HepG2 (cell line): Measurements from ENCODE around the gene UGCG. TPM values are rescaled to one million over a fixed set of nuclear protein-coding genes. Genes with fewer than 3 reads are reported as not detected.

Experiments
- ATAC-seq: fragments of 200-7000 bp; cut with Tn5 transposase; 3 replicates; pipeline ENCODE4 v1.9.1; 2020; ENCODE audit warnings: mild to moderate bottlenecking, moderate library complexity
- BruUV-seq: library from RNA; stranded (reverse); fragments of 400-500 nt; replicated peaks from 2 replicates; lab custom pipeline; 2021; lab: Mats Ljungman, UMichigan
- CTCF ChIA-PET: fragments of 300-600 bp; formaldehyde crosslinking; extraction: SDS; loops from one replicate; lab custom pipeline; 2021; ENCODE audit warnings: low total read pairs, inconsistent platforms, low intra/inter-chr PET ratio; lab: Yijun Ruan, JAX
- POLR2A ChIA-PET: fragments of 350-600 bp; sonication (Branson Sonifier 250); formaldehyde crosslinking; loops from one replicate; lab custom pipeline; 2020; ENCODE audit warnings: antibody characterized with exemption, inconsistent platforms; lab: Yijun Ruan, JAX
- DNase-seq: peaks from one replicate; pipeline ENCODE4 v3.0.0-alpha.2; 2015; ENCODE audit warnings: low spot score
- FAIRE-seq: peaks from 3 replicates; lab custom pipeline; 2011; peaks lifted over from hg19 to GRCh38; lab: Jason Lieb, UNC
- H2AFZ ChIP-seq: one replicate; pipeline ENCODE4 v1.6.1; 2011; ENCODE audit warnings: low read length, inconsistent platforms
- H3K27ac ChIP-seq: fragments of 300-600 bp; 3 replicates; pipeline ENCODE4 v1.8.0; 2011; ENCODE audit warnings: mixed run types, mild to moderate bottlenecking, mixed read lengths, low read length, inconsistent platforms; ENCODE audit not compliant: insufficient read depth; ENCODE audit errors: extremely low read length
- H3K27me3 ChIP-seq, 2 experiments: fragments of 200-600 bp in 1 of 2; 2 replicates in 1 of 2; 3 replicates in 1 of 2; pipeline versions ENCODE4 v1.6.0 to v1.8.0; 2011; ENCODE audit warnings: low read length in 2 of 2, mild to moderate bottlenecking in 2 of 2, moderate library complexity in 2 of 2, inconsistent platforms in 1 of 2; ENCODE audit not compliant: insufficient read depth in 2 of 2, control insufficient read depth in 1 of 2
- H3K36me3 ChIP-seq, 2 experiments: fragments of 200-600 bp in 1 of 2; replicated peaks in 1 of 2; 2 replicates in 1 of 2; 3 replicates in 1 of 2; pipeline versions ENCODE4 v1.5.1 to v1.8.0; 2011; ENCODE audit warnings: low read length in 2 of 2, inconsistent platforms in 1 of 2; ENCODE audit not compliant: insufficient read depth in 2 of 2, control insufficient read depth in 1 of 2
- H3K4me1 ChIP-seq: 2 replicates; pipeline ENCODE4 v1.5.1; 2012; ENCODE audit warnings: low read length, inconsistent platforms; ENCODE audit not compliant: insufficient read depth
- H3K4me2 ChIP-seq: 2 replicates; pipeline ENCODE4 v1.6.0; 2011; ENCODE audit warnings: low read depth, low read length, inconsistent platforms
- H3K4me3 ChIP-seq, 3 experiments: fragments of 200-600 bp in 1 of 3; sonication (generic), shearing (Covaris generic) in 1 of 3; replicated peaks in 1 of 3; 2 replicates each; pipeline ENCODE4 v1.5.1; 2011 to 2016; ENCODE audit warnings: low read length in 3 of 3, inconsistent platforms in 2 of 3, low read depth in 2 of 3, mild to moderate bottlenecking in 2 of 3, control low read depth in 1 of 3, mixed read lengths in 1 of 3; ENCODE audit not compliant: insufficient read depth in 1 of 3
- H3K79me2 ChIP-seq: one replicate; pipeline ENCODE4 v1.6.1; 2011; ENCODE audit warnings: low read length, inconsistent platforms; ENCODE audit not compliant: insufficient read depth
- H3K9ac ChIP-seq: 2 replicates; pipeline ENCODE4 v1.6.0; 2011; ENCODE audit warnings: mild to moderate bottlenecking, low read depth, low read length, inconsistent platforms; ENCODE audit not compliant: insufficient read depth
- H3K9me3 ChIP-seq: 2 replicates; pipeline ENCODE4 v1.5.1; 2012; ENCODE audit warnings: mild to moderate bottlenecking, low read length
- H4K20me1 ChIP-seq: 2 replicates; pipeline ENCODE4 v1.6.0; 2011; ENCODE audit warnings: inconsistent platforms, mild to moderate bottlenecking, low read length, moderate library complexity; ENCODE audit not compliant: insufficient read depth
- IRF2 ChIP-seq: IDR thresholded peaks from 2 replicates; pipeline ENCODE4 v1.6.1; 2018; ENCODE audit warnings: missing genetic modification reagents, missing compliant biosample characterization
- NFIC ChIP-seq: IDR thresholded peaks from 2 replicates; pipeline ENCODE4 v1.6.1; 2012; ENCODE audit warnings: mild to moderate bottlenecking, low read length, inconsistent platforms
- SAP130 ChIP-seq: IDR thresholded peaks from 2 replicates; pipeline ENCODE4 v1.6.1; 2016; ENCODE audit warnings: low read depth
- SNRNP70 ChIP-seq: fragments of 200-400 bp; formaldehyde crosslinking; IDR thresholded peaks from 2 replicates; pipeline ENCODE4 v1.6.1; 2017; ENCODE audit warnings: mild to moderate bottlenecking, low read depth, low read length, moderate library complexity
- STAT5B ChIP-seq: sonication (generic); formaldehyde crosslinking; IDR thresholded peaks from 2 replicates; pipeline ENCODE4 v1.4.0; 2020; ENCODE audit warnings: missing genetic modification reagents
- ZNF776 ChIP-seq: sonication (generic); formaldehyde crosslinking; IDR thresholded peaks from 2 replicates; pipeline ENCODE4 v1.4.0; 2020; ENCODE audit warnings: mild to moderate bottlenecking, missing genetic modification reagents
- WGBS: methylation state at CpG from one replicate; pipeline ENCODE4 v1.1.6; 2017; ENCODE audit warnings: low lambda C conversion rate; 5-methylcytosine and 5-hydroxymethylcytosine counted together
- in situ Hi-C: cut with HindIII; loops from 2 replicates; pipeline ENCODE4 v1.10.0; 2017; ENCODE audit warnings: low pct_unique_long_range_greater_than_20kb; ENCODE audit not compliant: extremely low pct_ligation_motif_present
- intact Hi-C: fragments of 100-400 bp; cut with micrococcal nuclease; formaldehyde crosslinking; loops from one replicate; pipeline ENCODE4 v1.10.0; 2022; ENCODE audit not compliant: unreplicated experiment
- polyA plus RNA-seq, 8 experiments: library from polyadenylated mRNA; depleted of rRNA in 3 of 8; stranded (reverse) in 7 of 8; unstranded in 1 of 8; fragments of >200 nt; fragmentation: Illumina TruSeq in 4 of 8; extraction: Trizol in 4 of 8; gene quantifications; 2 replicates each; pipeline versions ENCODE4 v1.2.1 to v1.2.3, GENCODE V29; 2011 to 2016; ENCODE audit warnings: low read depth in 4 of 8, missing spikeins in 1 of 8, mixed read lengths in 1 of 8; ENCODE audit not compliant: insufficient read depth in 1 of 8
- total RNA-seq, 5 experiments: library from RNA; depleted of rRNA; stranded (reverse); fragments of >200 nt; fragmentation: Illumina TruSeq; extraction: Trizol; gene quantifications; 2 replicates each; pipeline ENCODE4 v1.2.3, GENCODE V29; 2016; ENCODE audit warnings: low read depth in 1 of 5
- TF ChIP-seq, protein P1 (sequence below): fragments of 450-650 bp; IDR thresholded peaks from 2 replicates; pipeline ENCODE4 v1.6.1; 2016
- TF ChIP-seq, protein P2 (sequence below): sonication (generic); formaldehyde crosslinking; IDR thresholded peaks from 2 replicates; pipeline ENCODE4 v1.5.1; 2020; ENCODE audit warnings: mild to moderate bottlenecking, missing genetic modification reagents, moderate library complexity
- TF ChIP-seq, protein P3 (sequence below): IDR thresholded peaks from 2 replicates; pipeline ENCODE4 v1.6.1; 2012; ENCODE audit warnings: low read length, improper control_type of control experiment

UGCG gene
- total and polyA plus RNA-seq, 2 of the 13 experiments (the other 11 are each of a cell fraction or from before 2014, with no cell fraction given) = 10.5 to 13.9 TPM

DNA sequence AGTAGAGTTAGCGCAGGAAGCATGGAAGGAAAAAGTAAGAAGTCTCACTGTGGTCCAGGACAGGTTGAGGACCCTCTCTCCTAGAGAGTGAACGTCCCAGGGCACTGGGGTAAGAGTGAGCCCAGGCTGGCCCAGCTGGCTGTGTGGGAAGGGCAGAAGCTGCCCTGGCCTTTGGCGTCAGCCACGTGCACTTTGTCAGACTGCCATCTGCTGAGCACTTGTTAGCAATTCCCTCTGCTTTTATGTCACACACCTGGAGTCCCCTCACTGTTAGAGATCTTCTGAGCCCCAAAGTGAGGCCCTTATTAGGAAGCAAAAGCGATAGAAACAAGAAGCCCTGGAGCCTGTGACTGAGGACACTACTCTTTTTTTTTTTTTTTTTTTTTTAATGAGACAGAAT is 79.1 kb downstream of the UGCG start (continued):
- TF ChIP-seq IRF2 (CRISPR knock-in tag) (0 out of 2 replicates have a peak, but pooled peaks have one; percentile 25), ZNF776 (CRISPR knock-in tag) (no peak), SNRNP70 (no peak), SAP130 (CRISPR knock-in tag) (peak; percentile 32; the same call in 1 of the 2 replicates)
- TF ChIP-seq, protein P1, sequence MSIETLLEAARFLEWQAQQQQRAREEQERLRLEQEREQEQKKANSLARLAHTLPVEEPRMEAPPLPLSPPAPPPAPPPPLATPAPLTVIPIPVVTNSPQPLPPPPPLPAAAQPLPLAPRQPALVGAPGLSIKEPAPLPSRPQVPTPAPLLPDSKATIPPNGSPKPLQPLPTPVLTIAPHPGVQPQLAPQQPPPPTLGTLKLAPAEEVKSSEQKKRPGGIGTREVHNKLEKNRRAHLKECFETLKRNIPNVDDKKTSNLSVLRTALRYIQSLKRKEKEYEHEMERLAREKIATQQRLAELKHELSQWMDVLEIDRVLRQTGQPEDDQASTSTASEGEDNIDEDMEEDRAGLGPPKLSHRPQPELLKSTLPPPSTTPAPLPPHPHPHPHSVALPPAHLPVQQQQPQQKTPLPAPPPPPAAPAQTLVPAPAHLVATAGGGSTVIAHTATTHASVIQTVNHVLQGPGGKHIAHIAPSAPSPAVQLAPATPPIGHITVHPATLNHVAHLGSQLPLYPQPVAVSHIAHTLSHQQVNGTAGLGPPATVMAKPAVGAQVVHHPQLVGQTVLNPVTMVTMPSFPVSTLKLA = peak; percentile 45; the same call in 1 of the 2 replicates
- TF ChIP-seq, protein P2, sequence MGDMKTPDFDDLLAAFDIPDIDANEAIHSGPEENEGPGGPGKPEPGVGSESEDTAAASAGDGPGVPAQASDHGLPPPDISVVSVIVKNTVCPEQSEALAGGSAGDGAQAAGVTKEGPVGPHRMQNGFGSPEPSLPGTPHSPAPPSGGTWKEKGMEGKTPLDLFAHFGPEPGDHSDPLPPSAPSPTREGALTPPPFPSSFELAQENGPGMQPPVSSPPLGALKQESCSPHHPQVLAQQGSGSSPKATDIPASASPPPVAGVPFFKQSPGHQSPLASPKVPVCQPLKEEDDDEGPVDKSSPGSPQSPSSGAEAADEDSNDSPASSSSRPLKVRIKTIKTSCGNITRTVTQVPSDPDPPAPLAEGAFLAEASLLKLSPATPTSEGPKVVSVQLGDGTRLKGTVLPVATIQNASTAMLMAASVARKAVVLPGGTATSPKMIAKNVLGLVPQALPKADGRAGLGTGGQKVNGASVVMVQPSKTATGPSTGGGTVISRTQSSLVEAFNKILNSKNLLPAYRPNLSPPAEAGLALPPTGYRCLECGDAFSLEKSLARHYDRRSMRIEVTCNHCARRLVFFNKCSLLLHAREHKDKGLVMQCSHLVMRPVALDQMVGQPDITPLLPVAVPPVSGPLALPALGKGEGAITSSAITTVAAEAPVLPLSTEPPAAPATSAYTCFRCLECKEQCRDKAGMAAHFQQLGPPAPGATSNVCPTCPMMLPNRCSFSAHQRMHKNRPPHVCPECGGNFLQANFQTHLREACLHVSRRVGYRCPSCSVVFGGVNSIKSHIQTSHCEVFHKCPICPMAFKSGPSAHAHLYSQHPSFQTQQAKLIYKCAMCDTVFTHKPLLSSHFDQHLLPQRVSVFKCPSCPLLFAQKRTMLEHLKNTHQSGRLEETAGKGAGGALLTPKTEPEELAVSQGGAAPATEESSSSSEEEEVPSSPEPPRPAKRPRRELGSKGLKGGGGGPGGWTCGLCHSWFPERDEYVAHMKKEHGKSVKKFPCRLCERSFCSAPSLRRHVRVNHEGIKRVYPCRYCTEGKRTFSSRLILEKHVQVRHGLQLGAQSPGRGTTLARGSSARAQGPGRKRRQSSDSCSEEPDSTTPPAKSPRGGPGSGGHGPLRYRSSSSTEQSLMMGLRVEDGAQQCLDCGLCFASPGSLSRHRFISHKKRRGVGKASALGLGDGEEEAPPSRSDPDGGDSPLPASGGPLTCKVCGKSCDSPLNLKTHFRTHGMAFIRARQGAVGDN (CRISPR knock-in tag) = peak; percentile 41; the same call in 1 of the 2 replicates

DNA sequence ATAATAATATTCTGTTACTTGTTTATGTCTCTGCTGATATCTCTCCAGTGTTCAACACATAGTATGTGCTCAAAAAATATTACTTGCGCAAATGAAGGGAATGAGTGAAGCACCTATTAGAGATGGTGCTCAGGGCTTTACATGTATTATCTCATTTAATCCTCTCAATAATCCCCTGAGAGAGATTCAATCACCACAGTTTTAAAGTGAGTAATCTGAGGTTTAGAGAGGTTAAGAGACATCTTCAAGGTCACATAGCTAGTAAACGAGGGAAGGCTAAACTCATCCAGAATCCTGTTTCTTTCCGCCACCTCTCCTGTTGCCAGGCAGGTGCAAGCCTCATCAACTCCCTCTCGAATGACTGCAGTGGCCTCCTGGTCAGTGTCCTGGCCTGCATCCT is 82.0 kb downstream of the UGCG start:
- no peak for TF ChIP-seq NFIC
- TF ChIP-seq, protein P3, sequence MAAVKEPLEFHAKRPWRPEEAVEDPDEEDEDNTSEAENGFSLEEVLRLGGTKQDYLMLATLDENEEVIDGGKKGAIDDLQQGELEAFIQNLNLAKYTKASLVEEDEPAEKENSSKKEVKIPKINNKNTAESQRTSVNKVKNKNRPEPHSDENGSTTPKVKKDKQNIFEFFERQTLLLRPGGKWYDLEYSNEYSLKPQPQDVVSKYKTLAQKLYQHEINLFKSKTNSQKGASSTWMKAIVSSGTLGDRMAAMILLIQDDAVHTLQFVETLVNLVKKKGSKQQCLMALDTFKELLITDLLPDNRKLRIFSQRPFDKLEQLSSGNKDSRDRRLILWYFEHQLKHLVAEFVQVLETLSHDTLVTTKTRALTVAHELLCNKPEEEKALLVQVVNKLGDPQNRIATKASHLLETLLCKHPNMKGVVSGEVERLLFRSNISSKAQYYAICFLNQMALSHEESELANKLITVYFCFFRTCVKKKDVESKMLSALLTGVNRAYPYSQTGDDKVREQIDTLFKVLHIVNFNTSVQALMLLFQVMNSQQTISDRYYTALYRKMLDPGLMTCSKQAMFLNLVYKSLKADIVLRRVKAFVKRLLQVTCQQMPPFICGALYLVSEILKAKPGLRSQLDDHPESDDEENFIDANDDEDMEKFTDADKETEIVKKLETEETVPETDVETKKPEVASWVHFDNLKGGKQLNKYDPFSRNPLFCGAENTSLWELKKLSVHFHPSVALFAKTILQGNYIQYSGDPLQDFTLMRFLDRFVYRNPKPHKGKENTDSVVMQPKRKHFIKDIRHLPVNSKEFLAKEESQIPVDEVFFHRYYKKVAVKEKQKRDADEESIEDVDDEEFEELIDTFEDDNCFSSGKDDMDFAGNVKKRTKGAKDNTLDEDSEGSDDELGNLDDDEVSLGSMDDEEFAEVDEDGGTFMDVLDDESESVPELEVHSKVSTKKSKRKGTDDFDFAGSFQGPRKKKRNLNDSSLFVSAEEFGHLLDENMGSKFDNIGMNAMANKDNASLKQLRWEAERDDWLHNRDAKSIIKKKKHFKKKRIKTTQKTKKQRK = no peak
- TF ChIP-seq STAT5B (CRISPR knock-in tag) = no peak
- H3K9ac ChIP-seq = no peak overlapping the region
- ATAC-seq = no peak
- H2AFZ ChIP-seq = no peak overlapping the region
- CTCF ChIA-PET = no interaction called here
- no peak for DNase-seq
- H3K4me3 ChIP-seq = no peak overlapping the region
- H3K27me3 ChIP-seq = peaks cover 0 to 15% of the 10 kb centered on the region in 2 experiments; a peak in 3 of 5 replicates
- H3K27ac ChIP-seq = no peak overlapping the region
- BruUV-seq = no TSS peak
- H3K36me3 ChIP-seq = no peaks in the 10 kb centered on the region
- in situ Hi-C loops (no loop called here), intact Hi-C loops (loop anchor here (10.0 kb wide), 1 partner anchor 96 kb away; no protein-coding TSS in a partner anchor)
- no peaks in the 10 kb centered on the region for H3K79me2 ChIP-seq
- H4K20me1 ChIP-seq = no peaks in the 10 kb centered on the region
- H3K9me3 ChIP-seq = no peaks in the 10 kb centered on the region
- H3K4me1 ChIP-seq = peaks cover 9% of the 10 kb centered on the region; the same call in 1 of the 2 replicates
- no peak overlapping the region for H3K4me2 ChIP-seq
- FAIRE-seq = no peak
- POLR2A ChIA-PET = no interaction called here
- WGBS = 49% methylated on average over 4 of the region's 4 CpGs
